ENCODE results near the gene LIPG. TPM values are rescaled to one million over a fixed set of nuclear protein-coding genes. Genes with fewer than 3 reads are reported as not detected.

LIPG gene
- polyA plus RNA-seq, 1 experiment = 0.25 TPM

- CTCF ChIA-PET = interaction anchor here (8.7 kb wide), 1 partner anchor 294 kb away, joined by 159 read pairs; no protein-coding TSS in a partner anchor
- H3K36me3 ChIP-seq (ENCODE audit: control insufficient read depth, insufficient read depth, low read length) = no peaks in the 10 kb centered on the region
- POLR2A ChIA-PET = no interaction called here
- peaks cover 25% of the 10 kb centered on the region for H3K27me3 ChIP-seq (ENCODE audit: control insufficient read depth, insufficient read depth, low read length)
- TF ChIP-seq, protein P1, sequence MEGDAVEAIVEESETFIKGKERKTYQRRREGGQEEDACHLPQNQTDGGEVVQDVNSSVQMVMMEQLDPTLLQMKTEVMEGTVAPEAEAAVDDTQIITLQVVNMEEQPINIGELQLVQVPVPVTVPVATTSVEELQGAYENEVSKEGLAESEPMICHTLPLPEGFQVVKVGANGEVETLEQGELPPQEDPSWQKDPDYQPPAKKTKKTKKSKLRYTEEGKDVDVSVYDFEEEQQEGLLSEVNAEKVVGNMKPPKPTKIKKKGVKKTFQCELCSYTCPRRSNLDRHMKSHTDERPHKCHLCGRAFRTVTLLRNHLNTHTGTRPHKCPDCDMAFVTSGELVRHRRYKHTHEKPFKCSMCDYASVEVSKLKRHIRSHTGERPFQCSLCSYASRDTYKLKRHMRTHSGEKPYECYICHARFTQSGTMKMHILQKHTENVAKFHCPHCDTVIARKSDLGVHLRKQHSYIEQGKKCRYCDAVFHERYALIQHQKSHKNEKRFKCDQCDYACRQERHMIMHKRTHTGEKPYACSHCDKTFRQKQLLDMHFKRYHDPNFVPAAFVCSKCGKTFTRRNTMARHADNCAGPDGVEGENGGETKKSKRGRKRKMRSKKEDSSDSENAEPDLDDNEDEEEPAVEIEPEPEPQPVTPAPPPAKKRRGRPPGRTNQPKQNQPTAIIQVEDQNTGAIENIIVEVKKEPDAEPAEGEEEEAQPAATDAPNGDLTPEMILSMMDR (IDR thresholded peaks at IDR 0.05; ENCODE audit: insufficient read depth, low read depth, low read length) = no peak
- no peak overlapping the region for H3K4me3 ChIP-seq (ENCODE audit: low read depth, low read length)
- DNase-seq (ENCODE audit: low read depth) = no peak
Observed at GRCh38 chr18:49563130-49563540, 1.3 kb downstream of the LIPG start.

DNA sequence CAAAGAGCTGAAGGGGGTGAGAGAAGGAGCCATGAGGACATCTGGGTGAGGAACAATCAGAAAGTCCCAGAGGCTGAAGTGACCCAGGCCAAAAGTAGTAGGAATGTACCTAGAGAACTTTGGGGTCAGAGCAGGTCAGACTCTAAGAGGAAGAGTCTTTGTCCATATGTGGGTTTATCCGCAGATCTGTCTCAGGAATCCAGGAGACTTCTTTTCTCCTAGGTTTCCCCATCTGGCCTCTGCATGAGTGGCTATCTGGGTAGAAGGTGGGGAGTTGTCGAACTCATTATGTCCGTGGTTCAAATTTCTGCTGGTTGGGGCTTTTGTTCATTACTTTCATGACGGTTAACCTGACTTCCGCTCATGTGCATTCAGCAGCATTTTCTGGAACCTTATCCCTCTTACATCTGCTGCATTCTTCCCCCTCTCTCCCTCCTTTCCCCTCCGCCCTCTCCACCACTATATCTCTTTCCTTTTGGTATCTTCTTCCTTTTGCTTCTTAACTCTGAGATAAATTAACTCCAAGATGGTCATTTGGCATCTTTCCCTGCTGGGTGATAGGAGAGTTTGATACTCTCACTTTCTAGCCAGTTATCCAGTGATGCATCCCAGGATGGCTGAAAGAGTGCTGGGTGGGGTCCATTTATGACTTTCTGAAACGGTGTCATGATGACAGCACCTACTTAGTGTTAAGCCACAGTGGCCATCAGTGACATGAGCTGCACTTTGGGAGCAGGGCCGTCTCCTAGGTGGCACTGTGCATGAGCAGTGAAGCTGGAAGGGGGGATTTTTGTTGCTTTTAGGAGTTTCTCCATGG lies 2.1 kb downstream of the LIPG start:
- H3K4me3 ChIP-seq (ENCODE audit: low read depth, low read length) = no peak overlapping the region
- TF ChIP-seq, protein P1 (IDR thresholded peaks at IDR 0.05; ENCODE audit: insufficient read depth, low read depth, low read length) = no peak
- CTCF ChIA-PET = interaction anchor here (8.7 kb wide), 1 partner anchor 293 kb away, joined by 159 read pairs; no protein-coding TSS in a partner anchor
- H3K27me3 ChIP-seq (ENCODE audit: control insufficient read depth, insufficient read depth, low read length) = peaks cover 25% of the 10 kb centered on the region
- H3K36me3 ChIP-seq (ENCODE audit: control insufficient read depth, insufficient read depth, low read length) = no peaks in the 10 kb centered on the region
- DNase-seq (ENCODE audit: low read depth) = no peak
- POLR2A ChIA-PET = no interaction called here

DNA sequence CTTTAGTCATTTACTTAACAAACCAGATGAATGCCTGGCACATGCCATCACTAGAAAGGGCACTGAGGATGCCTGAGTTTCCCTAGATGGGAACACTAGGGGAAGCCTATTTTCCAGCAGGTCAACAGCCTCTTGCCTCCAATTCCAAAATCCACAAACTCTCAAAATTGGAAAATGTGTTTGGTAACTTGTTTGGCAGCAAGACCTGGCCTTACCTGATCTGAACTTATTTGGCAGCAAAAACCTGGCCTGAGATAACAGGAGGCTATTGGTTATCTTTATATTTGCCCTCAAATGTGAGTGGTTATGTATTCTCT lies 2.6 kb downstream of the LIPG start:
- TF ChIP-seq, protein P1 (IDR thresholded peaks at IDR 0.05; ENCODE audit: insufficient read depth, low read depth, low read length) = no peak
- Histone ChIP-seq H3K4me3 (ENCODE audit: low read depth, low read length) (no peak overlapping the region), H3K36me3 (ENCODE audit: control insufficient read depth, insufficient read depth, low read length) (no peaks in the 10 kb centered on the region), H3K27me3 (ENCODE audit: control insufficient read depth, insufficient read depth, low read length) (peaks cover 24% of the 10 kb centered on the region)
- ChIA-PET CTCF (no interaction called here), POLR2A (no interaction called here)
- DNase-seq (ENCODE audit: low read depth) = no peak

- Histone ChIP-seq H3K4me3 (ENCODE audit: low read depth, low read length) (no peak overlapping the region), H3K36me3 (ENCODE audit: control insufficient read depth, insufficient read depth, low read length) (no peaks in the 10 kb centered on the region), H3K27me3 (ENCODE audit: control insufficient read depth, insufficient read depth, low read length) (peaks cover 22% of the 10 kb centered on the region)
- no peak for DNase-seq (ENCODE audit: low read depth)
- POLR2A ChIA-PET = no interaction called here
- TF ChIP-seq, protein P1 (IDR thresholded peaks at IDR 0.05; ENCODE audit: insufficient read depth, low read depth, low read length) = no peak
- CTCF ChIA-PET = no interaction called here
Observed at GRCh38 chr18:49565101-49565500, 3.2 kb downstream of the LIPG start.

GRCh38 chr18:49565612-49566011 lies 3.8 kb downstream of the LIPG start:
- TF ChIP-seq, protein P1 (IDR thresholded peaks at IDR 0.05; ENCODE audit: insufficient read depth, low read depth, low read length) = no peak
- Histone ChIP-seq H3K36me3 (ENCODE audit: control insufficient read depth, insufficient read depth, low read length) (no peaks in the 10 kb centered on the region), H3K4me3 (ENCODE audit: low read depth, low read length) (no peak overlapping the region), H3K27me3 (ENCODE audit: control insufficient read depth, insufficient read depth, low read length) (peaks cover 17% of the 10 kb centered on the region)
- POLR2A ChIA-PET = no interaction called here
- no peak for DNase-seq (ENCODE audit: low read depth)
- CTCF ChIA-PET = no interaction called here

Data from BJ (cell line).